Neural cell (in vitro differentiated cells): ENCODE results near the gene AJUBA. TPM values are rescaled to one million over a fixed set of nuclear protein-coding genes. Genes with fewer than 3 reads are reported as not detected.

Experiments
- H2AFZ ChIP-seq: fragments of 200-600, 300-800 bp; sonication (generic), shearing (Covaris generic); 2 replicates; pipeline ENCODE4 v1.6.0; 2014; ENCODE audit warnings: low read depth, mild to moderate bottlenecking, antibody characterized with exemption, low read length, moderate library complexity
- H3F3A ChIP-seq: fragments of 200-600 bp; shearing (Covaris generic); 2 replicates; pipeline ENCODE4 v1.6.1; 2016; ENCODE audit warnings: mild to moderate bottlenecking, moderate library complexity, mixed read lengths, antibody characterized with exemption, low read length; ENCODE audit not compliant: insufficient read depth, poor library complexity, severe bottlenecking
- H3K27ac ChIP-seq: fragments of 200-600, 300-800 bp; sonication (generic), shearing (Covaris generic); 2 replicates; pipeline ENCODE4 v1.5.1; 2014; ENCODE audit warnings: mild to moderate bottlenecking, low read length, moderate library complexity
- H3K27me3 ChIP-seq: fragments of 300-800, 200-600 bp; sonication (generic), shearing (Covaris generic); 2 replicates; pipeline ENCODE4 v1.6.0; 2014; ENCODE audit warnings: mild to moderate bottlenecking, low read depth, low read length, moderate library complexity; ENCODE audit not compliant: insufficient read depth
- H3K36me3 ChIP-seq: fragments of 300-800, 200-600 bp; sonication (generic), shearing (Covaris generic); 2 replicates; pipeline ENCODE4 v1.5.1; 2014; ENCODE audit warnings: mild to moderate bottlenecking, antibody characterized with exemption, low read length, moderate library complexity; ENCODE audit not compliant: insufficient read depth
- H3K4me2 ChIP-seq: fragments of 300-800, 200-600 bp; sonication (generic), shearing (Covaris generic); 2 replicates; pipeline ENCODE4 v1.6.0; 2014; ENCODE audit warnings: mild to moderate bottlenecking, low read length
- H3K4me3 ChIP-seq: fragments of 300-800, 200-600 bp; sonication (generic), shearing (Covaris generic); 2 replicates; pipeline ENCODE4 v1.5.1; 2014; ENCODE audit warnings: mild to moderate bottlenecking, low read length, moderate library complexity
- H3K79me2 ChIP-seq: fragments of 200-600 bp; shearing (Covaris generic); replicated peaks from 2 replicates; pipeline ENCODE4 v1.6.0; 2014; ENCODE audit warnings: mild to moderate bottlenecking, low read length, moderate library complexity; ENCODE audit not compliant: insufficient read depth
- H3K9ac ChIP-seq: fragments of 300-800, 200-600 bp; sonication (generic), shearing (Covaris generic); 2 replicates; pipeline ENCODE4 v1.6.1; 2016; ENCODE audit warnings: mild to moderate bottlenecking, low read length, mixed read lengths
- H3K9me2 ChIP-seq: fragments of 200-600 bp; shearing (Covaris generic); 2 replicates; pipeline ENCODE4 v1.6.1; 2016; ENCODE audit warnings: mild to moderate bottlenecking, low read length, mixed read lengths; ENCODE audit not compliant: insufficient read depth
- H3K9me3 ChIP-seq: fragments of 200-600, 300-800 bp; sonication (generic), shearing (Covaris generic); 2 replicates; pipeline ENCODE4 v1.6.1; 2016; ENCODE audit warnings: mild to moderate bottlenecking, mixed run types, low read length, moderate library complexity, mixed read lengths
- H4K20me1 ChIP-seq: fragments of 200-600 bp; shearing (Covaris generic); 2 replicates; pipeline ENCODE4 v1.6.1; 2016; ENCODE audit warnings: mild to moderate bottlenecking, mixed run types; ENCODE audit not compliant: insufficient read depth
- CTCF ChIP-seq: fragments of 450-650 bp; IDR thresholded peaks from 2 replicates; pipeline ENCODE4 v1.5.1; 2014; ENCODE audit warnings: antibody characterized with exemption, mild to moderate bottlenecking, moderate library complexity; ENCODE audit not compliant: poor library complexity, severe bottlenecking
- EP300 ChIP-seq: fragments of 450-650 bp; conservative IDR thresholded peaks from 2 replicates; pipeline ENCODE4 v1.6.1; 2014; ENCODE audit warnings: antibody characterized with exemption, mild to moderate bottlenecking, moderate library complexity; ENCODE audit not compliant: poor library complexity, severe bottlenecking
- EZH2 ChIP-seq: fragments of 200-600, 300-800 bp; shearing (Covaris generic), sonication (generic); IDR thresholded peaks from 2 replicates; pipeline ENCODE4 v1.6.1; 2014; ENCODE audit warnings: antibody characterized with exemption, low read length, borderline replicate concordance, mild to moderate bottlenecking; ENCODE audit not compliant: insufficient read depth, poor library complexity, severe bottlenecking
- MXI1 ChIP-seq: fragments of 450-650 bp; conservative IDR thresholded peaks from 2 replicates; pipeline ENCODE4 v1.6.1; 2014; ENCODE audit warnings: antibody characterized with exemption, mild to moderate bottlenecking; ENCODE audit not compliant: poor library complexity, severe bottlenecking
- POLR2AphosphoS5 ChIP-seq: IDR thresholded peaks from 2 replicates; pipeline ENCODE4 v1.6.1; 2012
- RAD21 ChIP-seq: fragments of 450-650 bp; conservative IDR thresholded peaks from 2 replicates; pipeline ENCODE4 v1.6.1; 2014; ENCODE audit warnings: antibody characterized with exemption, mild to moderate bottlenecking, moderate library complexity
- SMC3 ChIP-seq: fragments of 450-650 bp; conservative IDR thresholded peaks from 2 replicates; pipeline ENCODE4 v1.6.1; 2014; ENCODE audit warnings: antibody characterized with exemption, mild to moderate bottlenecking, moderate library complexity; ENCODE audit not compliant: poor library complexity
- TAF1 ChIP-seq: IDR thresholded peaks from 2 replicates; pipeline ENCODE4 v1.6.1; 2012; ENCODE audit warnings: low read depth
- polyA plus RNA-seq: library from polyadenylated mRNA; depleted of rRNA; stranded (reverse); fragments of >200 nt; gene quantifications from 2 replicates; pipeline ENCODE4 v1.2.3, GENCODE V29; 2014
- TF ChIP-seq, protein P1 (sequence below): IDR thresholded peaks from 2 replicates; pipeline ENCODE4 v1.6.1; 2012; ENCODE audit warnings: borderline replicate concordance

Gene AJUBA
- polyA plus RNA-seq, 1 donor from 2014 or later = 1.9 TPM

DNA sequence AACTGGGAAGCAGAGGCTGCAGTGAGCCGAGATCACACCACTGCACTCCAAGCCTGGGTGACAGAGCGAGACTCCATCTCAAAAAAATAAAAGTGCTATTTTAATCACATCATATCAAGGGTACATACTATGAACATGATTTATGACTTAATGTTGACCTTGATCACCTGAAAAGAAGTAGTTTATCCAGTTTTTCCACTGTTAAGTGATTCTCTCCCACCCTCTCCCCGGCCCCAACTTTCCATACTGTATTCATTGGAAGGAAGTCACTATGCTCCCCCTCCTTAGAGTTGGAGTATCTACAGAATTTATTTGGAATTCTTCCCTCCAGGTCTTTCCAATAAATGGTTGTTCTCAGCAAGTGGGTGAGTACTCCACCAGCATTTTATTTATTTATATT lies 50.2 kb downstream of the AJUBA start:
- no peaks in the 10 kb centered on the region for H3K36me3 ChIP-seq
- no peak overlapping the region for H3K4me3 ChIP-seq
- H3K79me2 ChIP-seq = peaks cover 14% of the 10 kb centered on the region
- no peak overlapping the region for H3K9ac ChIP-seq
- peaks cover 6% of the 10 kb centered on the region for H3F3A ChIP-seq
- H3K27me3 ChIP-seq = no peaks in the 10 kb centered on the region
- H3K9me2 ChIP-seq = no peaks in the 10 kb centered on the region
- no peaks in the 10 kb centered on the region for H4K20me1 ChIP-seq
- no peaks in the 10 kb centered on the region for H3K9me3 ChIP-seq
- no peak for TF ChIP-seq RAD21
- TF ChIP-seq EZH2 = no peak
- TF ChIP-seq SMC3 = no peak
- no peak for TF ChIP-seq POLR2AphosphoS5
- TF ChIP-seq, protein P1, sequence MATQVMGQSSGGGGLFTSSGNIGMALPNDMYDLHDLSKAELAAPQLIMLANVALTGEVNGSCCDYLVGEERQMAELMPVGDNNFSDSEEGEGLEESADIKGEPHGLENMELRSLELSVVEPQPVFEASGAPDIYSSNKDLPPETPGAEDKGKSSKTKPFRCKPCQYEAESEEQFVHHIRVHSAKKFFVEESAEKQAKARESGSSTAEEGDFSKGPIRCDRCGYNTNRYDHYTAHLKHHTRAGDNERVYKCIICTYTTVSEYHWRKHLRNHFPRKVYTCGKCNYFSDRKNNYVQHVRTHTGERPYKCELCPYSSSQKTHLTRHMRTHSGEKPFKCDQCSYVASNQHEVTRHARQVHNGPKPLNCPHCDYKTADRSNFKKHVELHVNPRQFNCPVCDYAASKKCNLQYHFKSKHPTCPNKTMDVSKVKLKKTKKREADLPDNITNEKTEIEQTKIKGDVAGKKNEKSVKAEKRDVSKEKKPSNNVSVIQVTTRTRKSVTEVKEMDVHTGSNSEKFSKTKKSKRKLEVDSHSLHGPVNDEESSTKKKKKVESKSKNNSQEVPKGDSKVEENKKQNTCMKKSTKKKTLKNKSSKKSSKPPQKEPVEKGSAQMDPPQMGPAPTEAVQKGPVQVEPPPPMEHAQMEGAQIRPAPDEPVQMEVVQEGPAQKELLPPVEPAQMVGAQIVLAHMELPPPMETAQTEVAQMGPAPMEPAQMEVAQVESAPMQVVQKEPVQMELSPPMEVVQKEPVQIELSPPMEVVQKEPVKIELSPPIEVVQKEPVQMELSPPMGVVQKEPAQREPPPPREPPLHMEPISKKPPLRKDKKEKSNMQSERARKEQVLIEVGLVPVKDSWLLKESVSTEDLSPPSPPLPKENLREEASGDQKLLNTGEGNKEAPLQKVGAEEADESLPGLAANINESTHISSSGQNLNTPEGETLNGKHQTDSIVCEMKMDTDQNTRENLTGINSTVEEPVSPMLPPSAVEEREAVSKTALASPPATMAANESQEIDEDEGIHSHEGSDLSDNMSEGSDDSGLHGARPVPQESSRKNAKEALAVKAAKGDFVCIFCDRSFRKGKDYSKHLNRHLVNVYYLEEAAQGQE = no peak
- TF ChIP-seq TAF1 = no peak
- TF ChIP-seq MXI1 = no peak
- H3K4me2 ChIP-seq = no peak overlapping the region
- H3K27ac ChIP-seq = no peak overlapping the region
- H2AFZ ChIP-seq = no peak overlapping the region

GRCh38 chr14:22929961-22930364 lies 52.4 kb downstream of the AJUBA start:
- H3K36me3 ChIP-seq = no peaks in the 10 kb centered on the region
- peaks cover 6% of the 10 kb centered on the region for H3F3A ChIP-seq
- no peaks in the 10 kb centered on the region for H3K9me2 ChIP-seq
- peak overlapping the region; percentile 89 for H3K4me3 ChIP-seq
- peak overlapping the region; percentile 96 for H3K4me2 ChIP-seq
- peaks cover 14% of the 10 kb centered on the region for H3K79me2 ChIP-seq
- no peaks in the 10 kb centered on the region for H3K27me3 ChIP-seq
- TF ChIP-seq RAD21 = no peak
- TF ChIP-seq MXI1 = no peak
- TF ChIP-seq, protein P1 = peak; percentile 65
- no peak for TF ChIP-seq EP300
- TF ChIP-seq CTCF = no peak
- H3K27ac ChIP-seq = peak overlapping the region; percentile 95
- peak overlapping the region; percentile 77 for H2AFZ ChIP-seq
- H3K9ac ChIP-seq = peak overlapping the region; percentile 79
- H4K20me1 ChIP-seq = no peaks in the 10 kb centered on the region
- H3K9me3 ChIP-seq = no peaks in the 10 kb centered on the region
